ENCODE data around the gene PCBP4.

PCBP4 gene

DNA sequence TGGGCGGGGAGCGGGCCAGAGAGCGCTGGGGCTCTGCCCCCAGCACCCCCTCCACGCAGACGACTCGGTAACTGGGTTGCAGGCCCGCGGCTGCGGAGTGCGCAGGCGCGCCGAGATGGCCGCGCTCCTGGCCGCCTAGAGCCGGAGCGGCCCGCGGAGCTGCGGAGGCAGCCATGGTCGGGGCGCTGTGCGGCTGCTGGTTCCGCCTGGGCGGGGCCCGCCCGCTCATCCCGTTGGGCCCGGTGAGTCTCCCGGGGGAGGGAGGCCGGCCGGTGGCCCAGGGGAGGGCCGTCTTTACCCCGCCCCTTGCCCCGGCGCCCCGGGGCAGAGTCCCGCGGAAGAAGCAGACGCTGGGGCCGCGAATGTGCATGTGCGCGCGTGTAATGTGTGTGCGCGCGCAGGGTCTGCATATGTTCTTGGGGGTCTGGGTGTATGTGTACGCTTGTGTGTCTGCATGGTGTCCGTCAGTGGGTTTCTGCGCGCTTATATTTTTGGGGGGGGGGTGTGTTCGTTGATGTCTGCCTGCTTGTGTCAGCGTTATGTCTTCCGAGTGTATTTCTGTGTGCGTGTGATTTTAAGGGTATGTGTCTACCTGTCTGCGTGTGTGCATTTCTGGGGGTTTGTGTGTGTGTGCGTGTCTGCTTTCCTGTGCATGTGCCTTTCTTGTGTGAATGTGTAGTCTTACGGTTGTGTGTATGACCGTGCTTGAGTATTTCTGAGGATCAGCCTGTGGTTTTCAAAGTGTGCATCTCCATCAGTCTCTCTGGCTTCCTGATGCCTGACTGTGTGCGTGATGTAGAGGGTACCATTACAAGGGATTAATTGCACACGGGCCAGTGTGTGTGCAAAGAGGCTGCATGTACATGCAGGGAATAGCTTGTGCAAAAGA lies 8.0 kb upstream of the PCBP4 start, which contains the start of gene ABHD14A:
ABHD14A (plus strand) TSS at position 102 of the 889 bp plus-strand sequence; CDS start at position 174, 72 bp downstream.
- Histone ChIP-seq H3K4me3 (ENCODE audit: low read length) (peak within 1 kb of the TSS; percentile 98), H3K9ac (ENCODE audit: low read length) (peak within 1 kb of the TSS; percentile 96), H3K27ac (ENCODE audit: low read length) (peak within 1 kb of the TSS; percentile 41), H3K36me3 (replicated peaks; ENCODE audit: low read depth, low read length) (peaks cover 7% of the 10 kb centered on the region), H3K4me2 (ENCODE audit: low read length) (peak within 1 kb of the TSS; percentile 100), H3K27me3 (ENCODE audit: low read depth, low read length) (no peaks in the 10 kb centered on the region), H3K4me1 (ENCODE audit: low read length) (peaks cover 14% of the 10 kb centered on the region), H3K79me2 (ENCODE audit: low read length) (peaks cover 8% of the 10 kb centered on the region), H2AFZ (ENCODE audit: low read depth, low read length) (peak within 1 kb of the TSS; percentile 99), H3K9me3 (ENCODE audit: insufficient read depth, low read length) (no peaks in the 10 kb centered on the region), H4K20me1 (ENCODE audit: insufficient read depth, low read length) (no peaks in the 10 kb centered on the region)
- TF ChIP-seq EZH2phosphoT487 (IDR thresholded peaks at IDR 0.05; ENCODE audit: low read depth): no peak
- TF ChIP-seq, protein P1, sequence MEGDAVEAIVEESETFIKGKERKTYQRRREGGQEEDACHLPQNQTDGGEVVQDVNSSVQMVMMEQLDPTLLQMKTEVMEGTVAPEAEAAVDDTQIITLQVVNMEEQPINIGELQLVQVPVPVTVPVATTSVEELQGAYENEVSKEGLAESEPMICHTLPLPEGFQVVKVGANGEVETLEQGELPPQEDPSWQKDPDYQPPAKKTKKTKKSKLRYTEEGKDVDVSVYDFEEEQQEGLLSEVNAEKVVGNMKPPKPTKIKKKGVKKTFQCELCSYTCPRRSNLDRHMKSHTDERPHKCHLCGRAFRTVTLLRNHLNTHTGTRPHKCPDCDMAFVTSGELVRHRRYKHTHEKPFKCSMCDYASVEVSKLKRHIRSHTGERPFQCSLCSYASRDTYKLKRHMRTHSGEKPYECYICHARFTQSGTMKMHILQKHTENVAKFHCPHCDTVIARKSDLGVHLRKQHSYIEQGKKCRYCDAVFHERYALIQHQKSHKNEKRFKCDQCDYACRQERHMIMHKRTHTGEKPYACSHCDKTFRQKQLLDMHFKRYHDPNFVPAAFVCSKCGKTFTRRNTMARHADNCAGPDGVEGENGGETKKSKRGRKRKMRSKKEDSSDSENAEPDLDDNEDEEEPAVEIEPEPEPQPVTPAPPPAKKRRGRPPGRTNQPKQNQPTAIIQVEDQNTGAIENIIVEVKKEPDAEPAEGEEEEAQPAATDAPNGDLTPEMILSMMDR (IDR thresholded peaks at IDR 0.05; ENCODE audit: low read depth, low read length): no peak

DNA sequence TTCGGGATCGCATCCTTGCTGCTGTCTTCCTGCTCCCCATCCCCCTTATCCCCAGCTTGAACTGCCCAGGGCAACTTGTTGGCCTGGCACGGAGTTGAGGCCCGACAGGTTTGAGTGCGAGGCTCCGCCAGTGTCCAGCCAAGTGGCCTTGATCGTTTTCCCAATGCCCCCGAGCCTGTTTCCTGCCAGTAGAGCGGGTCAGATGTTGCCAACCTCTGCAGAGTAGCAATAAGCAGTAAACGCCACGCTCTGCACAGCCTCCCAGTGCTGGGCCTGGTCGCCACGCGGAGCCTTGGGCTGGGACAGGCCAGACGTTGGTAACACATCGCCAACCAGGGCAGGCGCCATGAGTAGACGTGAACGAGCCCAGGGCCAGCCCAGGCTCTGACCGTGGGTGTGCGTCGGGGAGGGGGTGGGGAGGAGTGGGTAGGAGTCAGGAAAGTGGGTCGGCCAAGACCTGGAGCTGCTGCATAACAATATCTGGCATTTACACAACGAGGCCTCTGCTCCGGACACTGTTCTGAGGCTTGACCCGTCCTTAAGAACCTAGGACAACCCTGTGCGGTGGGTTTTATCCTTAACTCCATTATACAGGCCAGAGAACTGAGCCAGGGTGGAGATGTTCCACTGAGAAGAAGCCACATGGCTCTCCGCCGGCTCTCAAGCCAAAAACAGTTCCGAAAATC lies 7.2 kb upstream of the PCBP4 start:
- H4K20me1 ChIP-seq (ENCODE audit: insufficient read depth, low read length): no peaks in the 10 kb centered on the region
- no peaks in the 10 kb centered on the region for H3K27me3 ChIP-seq (ENCODE audit: low read depth, low read length)
- peaks cover 8% of the 10 kb centered on the region for H3K79me2 ChIP-seq (ENCODE audit: low read length)
- peaks cover 5% of the 10 kb centered on the region for H3K36me3 ChIP-seq (replicated peaks; ENCODE audit: low read depth, low read length)
- TF ChIP-seq EZH2phosphoT487 (IDR thresholded peaks at IDR 0.05; ENCODE audit: low read depth): no peak
- H3K9ac ChIP-seq (ENCODE audit: low read length): peak overlapping the region; percentile 96
- peak overlapping the region; percentile 100 for H3K4me2 ChIP-seq (ENCODE audit: low read length)
- H3K4me1 ChIP-seq (ENCODE audit: low read length): peaks cover 14% of the 10 kb centered on the region
- peak overlapping the region; percentile 99 for H2AFZ ChIP-seq (ENCODE audit: low read depth, low read length)
- peak overlapping the region; percentile 41 for H3K27ac ChIP-seq (ENCODE audit: low read length)
- H3K9me3 ChIP-seq (ENCODE audit: insufficient read depth, low read length): no peaks in the 10 kb centered on the region
- H3K4me3 ChIP-seq (ENCODE audit: low read length): peak overlapping the region; percentile 98

DNA sequence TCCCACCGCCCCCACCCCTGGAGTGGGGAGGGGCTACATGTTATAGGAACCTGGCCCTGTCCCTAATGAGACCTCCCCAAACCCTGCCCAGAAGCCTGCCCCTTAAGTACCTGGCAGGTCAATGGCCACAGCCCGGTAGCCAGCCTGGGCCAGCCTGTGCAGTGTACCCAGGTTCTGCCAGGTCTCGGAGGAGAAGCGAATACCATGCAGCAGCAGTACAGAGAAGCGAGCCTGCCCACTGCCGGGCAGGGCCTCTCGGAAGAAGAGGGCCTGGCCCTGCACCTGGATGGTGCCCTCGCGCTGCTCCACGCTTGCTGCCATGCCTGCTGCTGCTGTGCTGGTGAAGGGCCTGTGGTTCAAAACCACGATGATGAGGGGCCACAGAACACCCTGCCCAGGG lies 4.1 kb upstream of the PCBP4 start:
- no peak overlapping the region for H3K27ac ChIP-seq (ENCODE audit: low read length)
- H3K4me3 ChIP-seq (ENCODE audit: low read length): no peak overlapping the region
- peaks cover 8% of the 10 kb centered on the region for H3K79me2 ChIP-seq (ENCODE audit: low read length)
- H4K20me1 ChIP-seq (ENCODE audit: insufficient read depth, low read length): no peaks in the 10 kb centered on the region
- H3K36me3 ChIP-seq (replicated peaks; ENCODE audit: low read depth, low read length): peaks cover 5% of the 10 kb centered on the region
- H3K27me3 ChIP-seq (ENCODE audit: low read depth, low read length): no peaks in the 10 kb centered on the region
- H3K4me1 ChIP-seq (ENCODE audit: low read length): peaks cover 24% of the 10 kb centered on the region
- H3K4me2 ChIP-seq (ENCODE audit: low read length): no peak overlapping the region
- H3K9ac ChIP-seq (ENCODE audit: low read length): no peak overlapping the region
- H3K9me3 ChIP-seq (ENCODE audit: insufficient read depth, low read length): no peaks in the 10 kb centered on the region
- no peak overlapping the region for H2AFZ ChIP-seq (ENCODE audit: low read depth, low read length)
- TF ChIP-seq, protein P1 (IDR thresholded peaks at IDR 0.05; ENCODE audit: low read depth, low read length): no peak
- TF ChIP-seq EZH2phosphoT487 (IDR thresholded peaks at IDR 0.05; ENCODE audit: low read depth): no peak

DNA sequence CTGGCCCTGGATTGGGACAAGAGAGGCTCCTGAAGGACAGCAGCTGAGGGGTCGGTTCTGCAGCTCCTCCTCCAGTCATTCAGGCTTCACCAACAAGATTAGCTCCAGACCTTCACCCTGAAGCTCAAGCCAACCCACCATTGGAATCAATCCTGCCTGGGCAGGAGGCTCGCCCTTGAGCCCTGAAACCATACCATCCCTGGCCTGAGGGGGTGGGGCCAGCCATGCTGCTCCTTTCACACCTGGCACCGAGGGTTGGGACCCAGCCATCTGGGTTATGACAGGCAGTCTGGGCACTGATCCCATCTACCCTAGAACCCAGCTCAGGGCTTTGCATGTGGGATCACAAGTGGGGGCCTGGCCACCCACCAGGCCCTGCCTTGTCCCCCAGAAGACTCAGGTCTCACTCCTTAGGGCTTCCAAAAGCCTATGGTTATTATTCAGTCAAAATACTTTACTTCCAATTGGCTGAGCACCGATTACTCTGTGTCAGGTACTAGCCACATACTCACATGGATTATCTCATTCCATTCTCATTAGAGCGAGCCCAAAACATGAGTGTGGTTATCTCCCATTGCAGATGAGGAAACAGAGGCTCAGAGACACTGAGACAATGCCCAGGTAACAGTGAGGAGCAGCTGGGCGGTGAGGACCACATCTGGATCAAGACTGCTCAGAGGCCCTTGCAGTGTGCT lies 3.5 kb upstream of the PCBP4 start:
- no peaks in the 10 kb centered on the region for H3K27me3 ChIP-seq (ENCODE audit: low read depth, low read length)
- H3K4me2 ChIP-seq (ENCODE audit: low read length): no peak overlapping the region
- no peak overlapping the region for H2AFZ ChIP-seq (ENCODE audit: low read depth, low read length)
- no peaks in the 10 kb centered on the region for H4K20me1 ChIP-seq (ENCODE audit: insufficient read depth, low read length)
- no peaks in the 10 kb centered on the region for H3K9me3 ChIP-seq (ENCODE audit: insufficient read depth, low read length)
- no peak overlapping the region for H3K4me3 ChIP-seq (ENCODE audit: low read length)
- TF ChIP-seq, protein P1 (IDR thresholded peaks at IDR 0.05; ENCODE audit: low read depth, low read length): no peak
- no peak for TF ChIP-seq EZH2phosphoT487 (IDR thresholded peaks at IDR 0.05; ENCODE audit: low read depth)
- H3K36me3 ChIP-seq (replicated peaks; ENCODE audit: low read depth, low read length): peaks cover 5% of the 10 kb centered on the region
- H3K9ac ChIP-seq (ENCODE audit: low read length): no peak overlapping the region
- peaks cover 8% of the 10 kb centered on the region for H3K79me2 ChIP-seq (ENCODE audit: low read length)
- H3K27ac ChIP-seq (ENCODE audit: low read length): no peak overlapping the region
- peaks cover 24% of the 10 kb centered on the region for H3K4me1 ChIP-seq (ENCODE audit: low read length)

All from OCI-LY3 (cell line).